T-helper 1 cell treated with Interleukin-12 subunit alpha and Interleukin-12 subunit beta and Interleukin-4 antibody, amounts not matched to agents 30 ng/mL and 1 ng/mL, for 36 hours (primary cell): ENCODE results near the gene OR1I1. TPM values are rescaled to one million over a fixed set of nuclear protein-coding genes. Genes with fewer than 3 reads are reported as not detected.
"Not testable (repeated sequence)": the region's sequence is repeated elsewhere in the genome, so short reads cannot be mapped to it uniquely, and the experiment has no call there.

Experiments used
- intact Hi-C: fragments of 100-400 bp; cut with micrococcal nuclease; formaldehyde crosslinking; loops from one replicate; pipeline ENCODE4 v1.15.1; 2024
- total RNA-seq: library from RNA; stranded (reverse); gene quantifications from 2 replicates; pipeline ENCODE4 v1.2.3, GENCODE V29; 2022

The OR1I1 gene
- total RNA-seq, 1 donor from 2014 or later: not detected

GRCh38 chr19:15097980-15098379 is 16.0 kb downstream of the OR1I1 start:
- intact Hi-C loops: not testable (repeated sequence)

- intact Hi-C loops: no loop called here
These were observed 16.4 kb downstream of the OR1I1 start for GRCh38 chr19:15098460-15098859.

DNA sequence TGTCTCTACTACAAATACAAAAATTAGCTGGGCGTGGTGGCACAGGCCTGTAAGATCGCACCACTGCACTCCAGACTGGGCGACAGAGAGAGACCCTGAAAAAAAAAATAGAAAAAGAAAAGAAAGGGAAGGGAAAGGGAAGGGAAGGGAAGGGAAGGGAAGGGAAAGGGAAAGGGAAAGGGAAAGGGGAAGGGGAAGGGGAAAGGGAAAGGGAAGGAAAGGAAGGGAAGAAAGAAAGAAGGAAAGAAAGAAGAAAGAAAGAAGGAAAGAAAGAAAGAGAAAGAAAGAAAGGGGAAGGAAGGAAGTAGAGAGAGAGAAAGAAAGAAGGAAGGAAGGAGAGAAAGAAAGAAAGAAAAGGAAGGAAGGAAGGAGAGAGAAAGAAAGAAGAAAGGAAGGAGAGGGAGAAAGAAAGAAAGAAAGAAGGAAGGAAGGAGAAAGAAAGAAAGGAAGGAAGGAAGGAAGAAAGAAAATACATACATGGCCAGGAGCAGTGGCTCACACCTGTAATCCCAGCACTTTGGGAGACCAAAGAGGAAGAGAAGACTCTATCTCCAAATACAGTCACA is 17.1 kb downstream of the OR1I1 start:
- intact Hi-C loops: no loop called here

DNA sequence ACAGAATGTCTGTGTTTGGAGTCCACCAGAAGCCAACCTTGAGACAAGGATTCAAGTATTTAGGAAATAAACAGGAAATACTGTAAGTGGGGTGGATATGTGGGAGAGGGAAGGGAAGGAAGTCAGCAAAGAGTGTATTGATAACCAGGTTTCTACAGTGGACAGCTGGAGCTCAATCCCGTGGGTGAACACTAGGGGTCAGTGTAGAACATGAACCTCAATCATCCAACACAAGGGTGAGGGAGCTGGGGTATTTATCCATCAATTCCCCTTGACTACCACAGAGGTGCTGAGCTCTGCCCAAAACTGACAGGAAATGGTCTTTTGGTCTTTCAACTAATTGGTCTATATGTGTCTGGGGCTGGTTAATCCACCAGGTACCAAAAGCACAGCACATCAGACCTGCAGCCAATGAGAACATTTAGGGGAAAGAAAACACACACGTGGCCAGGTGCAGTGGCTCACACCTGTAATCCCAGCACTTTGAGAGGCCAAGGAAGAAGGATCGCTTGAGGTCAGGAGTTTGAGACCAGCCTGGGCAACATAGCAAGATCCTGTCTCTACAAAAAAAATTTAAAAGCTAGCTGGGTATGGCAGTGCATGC is 19.6 kb downstream of the OR1I1 start:
- intact Hi-C loops: loop anchor here (1.0 kb wide), 1 partner anchor 49 kb away; no protein-coding TSS in a partner anchor

DNA sequence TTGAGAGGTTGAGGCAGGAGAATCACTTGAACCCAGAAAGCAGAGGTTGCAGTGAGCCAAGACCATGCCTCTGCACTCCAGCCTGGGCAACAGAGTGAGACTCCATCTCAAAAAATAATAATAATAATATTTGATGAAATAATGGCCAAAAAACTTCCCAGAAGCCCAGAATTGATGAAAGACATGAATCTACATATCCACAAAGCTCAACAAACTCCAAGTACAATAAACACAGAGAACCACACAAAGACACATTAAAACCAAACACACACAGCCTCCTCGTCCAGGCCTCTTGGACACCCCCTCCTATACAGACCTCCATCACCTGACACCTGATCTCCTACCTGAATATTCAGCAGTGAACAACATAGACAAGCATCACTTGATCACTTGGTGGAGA is 22.0 kb downstream of the OR1I1 start:
- intact Hi-C loops: no loop called here

DNA sequence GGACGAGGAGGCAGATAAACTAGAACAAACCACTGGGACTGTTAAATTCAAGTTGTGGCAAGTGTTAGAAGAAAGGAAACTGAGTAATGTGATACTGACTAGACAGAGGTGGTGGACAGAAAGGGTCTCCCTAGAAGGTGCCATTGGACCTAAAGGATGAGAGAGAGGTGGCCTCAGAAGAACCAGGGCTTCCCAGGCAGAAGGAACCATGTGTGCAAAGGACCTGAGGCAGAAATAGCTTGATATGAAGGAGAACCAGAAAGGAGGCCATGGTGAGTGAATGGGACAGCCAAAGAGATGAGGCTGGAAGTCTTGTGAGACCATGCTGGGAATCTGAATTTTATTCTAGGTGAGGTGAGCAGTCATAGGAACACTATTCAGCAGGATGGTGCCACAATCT is 22.4 kb downstream of the OR1I1 start:
- intact Hi-C loops: no loop called here

GRCh38 chr19:15105044-15105443 is 23.0 kb downstream of the OR1I1 start:
- intact Hi-C loops: no loop called here

GRCh38 chr19:15107061-15108010 is 25.3 kb downstream of the OR1I1 start, which contains the start of gene SYDE1:
Gene SYDE1, plus strand, starts transcription at chr19:15107401. Its CDS starts 33 bp downstream, at chr19:15107434.
- intact Hi-C loops: no loop called here

DNA sequence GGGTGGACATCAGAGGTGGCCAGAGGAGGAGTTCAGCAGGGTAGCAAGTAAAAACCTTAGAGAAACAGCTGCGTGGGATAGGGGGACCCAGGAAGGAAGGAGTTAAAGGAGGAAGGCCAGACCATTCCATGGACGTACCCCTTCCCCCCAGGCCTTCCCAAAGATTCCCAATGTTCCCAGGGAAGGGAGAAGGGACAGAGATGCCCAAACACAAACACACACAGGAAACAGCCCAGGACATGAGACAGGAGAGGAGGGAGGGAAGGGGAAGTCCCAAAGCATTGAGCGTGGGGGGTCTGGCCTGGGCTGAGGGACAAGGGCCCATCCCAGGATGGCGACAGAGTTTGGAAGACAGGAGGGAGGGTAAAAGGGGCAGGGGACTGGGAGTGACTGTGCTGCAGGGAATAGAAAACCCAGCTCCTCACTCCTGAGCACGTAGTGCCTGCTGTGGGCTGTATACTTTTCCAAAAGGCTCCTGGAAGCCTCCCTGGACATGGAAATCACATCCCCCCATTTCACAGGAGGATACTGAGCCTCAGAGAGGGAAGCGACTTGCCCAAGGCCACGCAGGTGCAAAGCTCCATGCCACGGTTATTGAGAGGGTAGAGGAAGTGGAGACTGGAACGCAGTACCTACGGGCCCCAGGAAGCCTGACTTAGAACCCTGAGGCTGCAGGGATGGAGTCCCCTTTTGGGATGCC is 26.3 kb downstream of the OR1I1 start:
- intact Hi-C loops: no loop called here

DNA sequence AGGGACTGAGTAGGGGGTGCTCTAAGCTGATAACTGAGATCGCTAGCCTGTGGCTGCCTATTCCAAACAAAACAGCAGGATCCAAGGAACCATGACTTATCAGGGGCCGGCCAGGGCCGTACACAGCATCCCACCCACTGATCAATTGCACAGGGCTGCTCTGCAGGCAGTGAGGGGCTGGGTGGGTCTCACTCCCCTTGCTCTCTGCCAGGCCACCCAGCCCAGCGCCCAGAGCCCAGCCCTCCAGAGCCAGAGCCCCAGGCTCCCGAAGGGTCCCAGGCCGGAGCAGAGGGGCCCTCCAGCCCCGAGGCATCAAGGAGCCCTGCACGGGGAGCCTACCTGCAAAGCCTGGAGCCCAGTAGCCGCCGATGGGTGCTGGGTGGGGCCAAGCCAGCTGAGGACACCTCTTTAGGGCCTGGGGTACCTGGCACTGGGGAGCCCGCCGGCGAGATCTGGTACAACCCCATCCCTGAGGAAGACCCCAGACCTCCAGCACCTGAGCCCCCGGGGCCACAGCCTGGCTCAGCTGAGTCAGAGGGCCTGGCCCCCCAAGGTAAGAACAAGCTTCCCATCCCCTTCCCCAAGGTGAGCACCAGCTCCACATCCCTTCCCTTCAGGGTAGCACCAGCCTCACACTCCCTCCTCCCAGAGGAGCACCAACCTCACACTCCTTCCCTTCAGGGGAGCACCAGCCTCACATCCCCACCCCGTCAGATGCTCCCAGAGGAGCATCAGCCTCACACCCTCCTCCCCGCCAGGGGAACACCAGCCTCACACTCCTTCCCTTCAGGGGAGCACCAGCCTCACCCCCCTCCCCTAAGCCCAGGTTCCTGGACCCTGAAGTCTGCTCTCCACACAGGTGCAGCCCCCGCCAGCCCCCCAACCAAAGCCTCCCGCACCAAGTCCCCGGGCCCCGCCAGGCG is 27.1 kb downstream of the OR1I1 start:
- intact Hi-C loops: no loop called here

DNA sequence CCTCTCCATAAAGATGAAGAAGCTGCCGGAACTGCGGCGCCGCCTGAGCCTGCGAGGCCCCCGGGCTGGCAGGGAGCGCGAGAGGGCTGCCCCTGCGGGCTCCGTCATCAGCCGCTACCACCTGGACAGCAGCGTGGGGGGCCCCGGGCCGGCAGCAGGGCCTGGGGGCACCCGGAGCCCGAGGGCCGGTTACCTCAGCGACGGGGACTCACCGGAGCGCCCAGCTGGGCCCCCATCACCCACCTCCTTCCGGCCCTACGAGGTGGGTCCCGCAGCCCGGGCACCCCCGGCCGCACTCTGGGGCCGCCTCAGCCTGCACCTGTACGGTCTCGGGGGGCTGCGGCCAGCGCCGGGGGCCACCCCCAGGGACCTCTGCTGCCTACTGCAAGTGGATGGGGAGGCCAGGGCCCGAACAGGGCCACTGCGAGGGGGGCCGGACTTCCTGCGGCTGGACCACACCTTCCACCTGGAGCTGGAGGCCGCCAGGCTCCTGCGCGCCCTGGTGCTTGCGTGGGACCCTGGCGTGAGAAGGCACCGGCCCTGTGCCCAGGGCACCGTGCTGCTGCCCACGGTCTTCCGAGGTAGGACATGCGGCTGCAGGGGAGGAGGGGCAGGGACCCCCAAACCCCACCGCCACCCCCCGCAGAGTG is 27.9 kb downstream of the OR1I1 start:
- intact Hi-C loops: no loop called here

- intact Hi-C loops: no loop called here
These were observed 28.4 kb downstream of the OR1I1 start for GRCh38 chr19:15110418-15110815.

- intact Hi-C loops: no loop called here
These were observed 29.7 kb downstream of the OR1I1 start for GRCh38 chr19:15111758-15112157.

- intact Hi-C loops: no loop called here
These were observed 30.4 kb downstream of the OR1I1 start for GRCh38 chr19:15112385-15112784.

DNA sequence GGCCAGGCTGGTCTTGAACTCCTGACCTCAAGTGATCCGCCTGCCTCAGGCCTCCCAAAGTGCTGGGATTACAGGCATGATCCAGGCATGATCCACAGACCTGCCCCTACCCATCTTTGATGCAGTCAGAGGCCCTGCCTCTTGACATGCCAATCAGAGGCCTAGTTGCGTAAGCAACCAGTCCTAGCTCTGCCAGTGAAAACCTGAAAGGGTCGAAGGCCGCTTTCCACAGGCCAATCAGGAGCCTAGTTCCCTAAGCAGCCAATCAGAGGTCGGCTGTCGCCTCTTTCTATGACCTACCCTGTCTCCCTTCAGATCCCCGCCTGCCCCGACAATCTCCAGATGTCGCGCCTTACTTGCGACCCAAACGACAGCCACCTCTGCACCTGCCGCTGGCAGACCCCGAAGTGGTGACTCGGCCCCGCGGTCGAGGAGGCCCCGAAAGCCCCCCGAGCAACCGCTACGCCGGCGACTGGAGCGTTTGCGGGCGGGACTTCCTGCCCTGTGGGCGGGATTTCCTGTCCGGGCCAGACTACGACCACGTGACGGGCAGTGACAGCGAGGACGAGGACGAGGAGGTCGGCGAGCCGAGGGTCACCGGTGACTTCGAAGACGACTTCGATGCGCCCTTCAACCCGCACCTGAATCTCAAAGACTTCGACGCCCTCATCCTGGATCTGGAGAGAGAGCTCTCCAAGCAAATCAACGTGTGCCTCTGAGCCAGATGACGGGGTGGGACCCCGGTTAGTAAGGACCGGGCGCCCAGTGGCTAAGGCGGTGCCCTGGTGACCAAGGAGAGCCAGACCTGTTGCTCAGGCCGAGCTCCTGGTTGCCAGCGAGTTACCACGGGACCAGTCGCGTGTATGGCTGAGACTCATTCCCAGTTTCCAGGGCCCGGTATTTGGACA is 31.5 kb downstream of the OR1I1 start:
- intact Hi-C loops: no loop called here

- intact Hi-C loops: no loop called here
These were observed 32.1 kb downstream of the OR1I1 start for GRCh38 chr19:15114153-15114540.

- intact Hi-C loops: no loop called here
These were observed 33.1 kb downstream of the OR1I1 start for GRCh38 chr19:15115080-15115479.

- intact Hi-C loops: no loop called here
These were observed 34.0 kb downstream of the OR1I1 start for GRCh38 chr19:15115762-15116615.
